Fibroblast of mammary gland (primary cell): ENCODE measurements around the gene SSTR3.

Experiments used
- DNase-seq: peaks from one replicate; pipeline ENCODE4 v3.0.0-alpha.2; 2010; ENCODE audit warnings: low read depth
- H3K4me3 ChIP-seq: 2 replicates; pipeline ENCODE4 v1.5.1; 2011; ENCODE audit warnings: low read depth, mild to moderate bottlenecking, low read length, moderate library complexity; ENCODE audit not compliant: control insufficient read depth
- TF ChIP-seq, protein P1 (sequence below): conservative IDR thresholded peaks from 2 replicates; pipeline ENCODE4 v1.5.1; 2011; ENCODE audit warnings: low read depth, low read length, inconsistent platforms; ENCODE audit not compliant: control insufficient read depth, insufficient read depth

Gene SSTR3

DNA sequence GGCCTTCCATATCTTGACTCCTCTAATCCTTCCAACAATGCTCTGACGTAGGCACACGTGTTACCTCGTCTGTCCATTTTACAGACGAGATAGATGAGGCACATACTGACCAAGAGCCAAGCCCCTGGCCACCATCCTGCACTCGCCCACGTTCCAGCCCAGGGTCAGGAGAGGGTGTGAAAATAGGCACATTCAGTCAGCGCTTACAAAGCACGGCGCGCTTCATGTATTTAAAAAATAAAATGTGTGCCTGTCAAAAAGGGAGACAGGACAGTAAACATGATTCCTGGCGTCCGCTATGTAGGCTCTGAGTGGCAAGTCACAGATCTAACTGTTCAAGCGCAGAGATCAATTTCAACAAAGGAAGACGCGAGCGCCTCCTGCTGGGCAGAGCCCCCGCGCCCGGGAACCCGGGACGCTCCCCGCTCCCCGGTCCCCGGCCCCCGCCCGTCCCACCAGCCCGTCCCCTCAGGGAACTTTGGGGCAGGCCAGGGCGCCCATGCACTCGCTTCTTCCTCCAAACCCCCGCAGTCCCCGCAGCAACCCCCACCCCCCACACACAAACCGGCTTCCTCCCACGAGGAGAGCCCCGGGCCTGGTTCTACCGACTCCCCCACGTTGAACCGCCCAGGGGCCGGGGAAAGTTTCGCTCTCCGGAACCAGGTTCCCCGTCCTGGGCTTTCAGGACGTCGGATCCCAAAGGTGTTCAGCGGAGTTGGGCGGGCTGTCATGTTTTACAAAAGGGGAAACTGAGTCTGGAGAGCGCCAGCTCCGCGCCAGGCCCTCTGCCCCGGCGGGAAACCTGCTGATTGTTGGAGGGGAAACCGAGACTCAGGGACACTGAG, 13.8 kb downstream of the SSTR3 start:
- peak overlapping the region; percentile 68 for H3K4me3 ChIP-seq
- DNase-seq = peak; percentile 73
- TF ChIP-seq, protein P1, sequence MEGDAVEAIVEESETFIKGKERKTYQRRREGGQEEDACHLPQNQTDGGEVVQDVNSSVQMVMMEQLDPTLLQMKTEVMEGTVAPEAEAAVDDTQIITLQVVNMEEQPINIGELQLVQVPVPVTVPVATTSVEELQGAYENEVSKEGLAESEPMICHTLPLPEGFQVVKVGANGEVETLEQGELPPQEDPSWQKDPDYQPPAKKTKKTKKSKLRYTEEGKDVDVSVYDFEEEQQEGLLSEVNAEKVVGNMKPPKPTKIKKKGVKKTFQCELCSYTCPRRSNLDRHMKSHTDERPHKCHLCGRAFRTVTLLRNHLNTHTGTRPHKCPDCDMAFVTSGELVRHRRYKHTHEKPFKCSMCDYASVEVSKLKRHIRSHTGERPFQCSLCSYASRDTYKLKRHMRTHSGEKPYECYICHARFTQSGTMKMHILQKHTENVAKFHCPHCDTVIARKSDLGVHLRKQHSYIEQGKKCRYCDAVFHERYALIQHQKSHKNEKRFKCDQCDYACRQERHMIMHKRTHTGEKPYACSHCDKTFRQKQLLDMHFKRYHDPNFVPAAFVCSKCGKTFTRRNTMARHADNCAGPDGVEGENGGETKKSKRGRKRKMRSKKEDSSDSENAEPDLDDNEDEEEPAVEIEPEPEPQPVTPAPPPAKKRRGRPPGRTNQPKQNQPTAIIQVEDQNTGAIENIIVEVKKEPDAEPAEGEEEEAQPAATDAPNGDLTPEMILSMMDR = peak; percentile 58

DNA sequence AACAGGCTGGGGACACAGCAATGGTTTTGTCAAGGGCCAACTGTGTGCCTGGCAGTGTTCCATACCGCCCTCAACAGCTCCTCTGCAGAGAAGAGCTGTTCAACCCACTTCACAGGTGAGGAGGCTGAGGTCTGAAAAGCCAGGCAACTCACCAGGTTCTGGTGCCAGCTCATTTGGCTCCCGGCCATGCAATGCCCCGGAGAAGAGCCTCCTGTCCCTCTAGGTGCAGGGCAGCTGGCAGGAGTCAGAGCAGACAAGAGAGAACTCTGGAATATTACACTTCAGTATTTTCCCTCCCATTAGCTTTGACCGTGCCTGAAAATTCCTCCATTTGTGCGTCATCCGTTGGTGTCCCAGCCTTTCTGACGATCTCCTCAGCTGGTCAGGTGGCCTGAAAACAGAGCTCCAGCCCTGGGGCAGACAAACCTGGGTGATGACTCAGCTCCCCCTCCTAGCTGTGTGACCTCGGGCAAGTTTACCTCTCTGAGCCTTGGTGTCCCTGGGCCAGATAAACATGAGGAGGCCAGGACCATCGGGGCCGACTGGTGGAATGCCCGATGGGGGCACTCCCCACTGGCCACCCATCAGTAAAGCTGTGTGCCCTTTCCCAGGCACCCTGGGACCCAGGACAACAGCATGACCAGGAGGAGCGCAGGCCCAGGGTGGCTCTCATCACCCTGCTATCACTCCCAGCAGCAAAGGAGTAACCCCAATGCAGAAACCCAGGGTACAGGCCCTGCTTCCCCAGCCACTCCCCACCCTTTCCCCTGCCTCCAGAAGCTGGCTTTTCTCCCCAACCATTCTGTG, 14.6 kb downstream of the SSTR3 start:
- no peak overlapping the region for H3K4me3 ChIP-seq
- TF ChIP-seq, protein P1 = no peak
- DNase-seq = peak; percentile 83

- DNase-seq = peak; percentile 87
- TF ChIP-seq, protein P1 = no peak
Measured at GRCh38 chr22:37196539-37197450, 15.5 kb downstream of the SSTR3 start.

GRCh38 chr22:37195921-37196320, 16.4 kb downstream of the SSTR3 start:
- TF ChIP-seq, protein P1 = no peak
- no peak overlapping the region for H3K4me3 ChIP-seq
- peak; percentile 65 for DNase-seq

More at GRCh38 chr22:37196539-37197450, 15.5 kb downstream of the SSTR3 start:
- H3K4me3 ChIP-seq = no peak overlapping the region

DNA sequence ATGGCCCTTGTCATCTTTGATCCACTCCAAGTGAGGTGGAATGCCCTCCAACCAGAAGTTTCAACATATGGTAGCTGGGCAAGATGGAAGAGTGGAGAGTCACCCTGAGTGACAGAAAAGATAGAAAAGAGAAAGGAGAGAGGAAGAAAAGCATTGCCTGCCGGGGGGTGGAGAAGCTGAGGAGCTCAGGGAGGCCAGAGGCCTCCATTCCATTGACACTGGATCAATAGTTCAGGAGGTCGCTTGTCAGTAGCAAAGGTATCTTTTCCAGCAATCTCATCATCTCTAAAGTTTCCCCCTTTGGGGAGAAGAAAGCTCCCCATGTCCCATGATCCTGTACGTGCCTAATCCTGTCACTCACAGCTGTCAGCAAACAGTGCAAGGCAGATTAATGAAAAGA, 17.5 kb downstream of the SSTR3 start:
- TF ChIP-seq, protein P1 = no peak
- no peak overlapping the region for H3K4me3 ChIP-seq
- DNase-seq = no peak

DNA sequence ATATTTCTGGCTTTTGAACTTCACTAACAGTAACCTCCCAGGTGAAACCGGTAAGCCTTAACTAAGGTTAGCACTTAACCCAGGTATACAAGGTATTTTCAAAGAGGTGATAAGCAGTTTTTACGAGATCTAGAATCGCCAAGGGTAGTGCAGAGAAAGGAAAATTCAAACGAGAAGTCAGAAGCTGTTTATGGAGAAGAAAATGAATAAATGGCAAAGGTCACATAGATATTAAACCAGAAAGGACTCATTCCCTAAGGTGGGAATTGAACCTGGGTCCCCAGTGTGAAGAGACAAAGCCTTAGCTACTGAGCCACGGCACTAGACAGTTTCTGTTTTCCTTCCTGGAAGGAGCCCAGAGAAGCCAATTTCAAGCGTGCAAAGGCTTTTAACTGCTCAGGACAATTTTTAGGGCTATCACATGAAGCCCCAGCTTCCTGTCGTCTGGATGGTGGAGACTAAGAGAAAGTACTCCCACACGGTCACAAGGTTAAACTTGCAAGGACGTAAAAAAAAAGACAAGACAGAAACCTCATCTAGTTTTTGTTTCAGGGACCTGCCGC, 18.6 kb downstream of the SSTR3 start:
- DNase-seq = peak; percentile 77
- H3K4me3 ChIP-seq = no peak overlapping the region
- TF ChIP-seq, protein P1 = no peak
